ENCODE data around the gene DENR.
"Not testable (repeated sequence)": the region's sequence is repeated elsewhere in the genome, so short reads cannot be mapped to it uniquely, and the experiment has no call there.

DENR gene

DNA sequence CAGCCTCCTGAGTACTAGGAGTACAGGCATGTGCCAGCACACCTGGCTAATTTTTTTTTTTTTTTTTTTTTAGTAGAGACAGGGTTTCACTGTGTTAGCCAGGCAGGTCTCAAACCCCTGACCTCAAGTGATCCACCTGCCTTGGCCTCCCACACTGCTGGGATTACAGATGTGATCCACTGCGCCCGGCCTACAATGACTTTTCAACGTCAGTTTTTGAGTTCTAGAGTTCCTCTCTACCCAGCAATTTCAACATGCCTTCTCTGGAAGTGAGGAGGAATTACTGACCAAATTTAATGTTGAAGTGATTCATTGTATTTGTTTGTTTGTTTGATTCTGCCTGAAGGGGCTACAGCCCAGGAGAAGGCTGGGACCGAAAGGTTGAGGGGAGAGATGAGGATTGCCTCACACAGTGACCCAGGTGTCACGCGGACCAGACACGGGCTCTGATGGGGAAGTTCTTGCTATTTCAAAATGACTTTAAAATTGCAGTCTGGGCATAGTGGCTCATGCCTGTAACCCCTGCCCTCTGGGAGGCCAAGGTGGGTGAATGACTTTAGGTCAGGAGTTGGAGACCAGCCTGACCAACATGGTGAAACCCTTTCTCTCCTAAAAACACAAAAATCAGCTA, 8.6 kb upstream of the DENR start:
- no peak for FAIRE-seq

DNA sequence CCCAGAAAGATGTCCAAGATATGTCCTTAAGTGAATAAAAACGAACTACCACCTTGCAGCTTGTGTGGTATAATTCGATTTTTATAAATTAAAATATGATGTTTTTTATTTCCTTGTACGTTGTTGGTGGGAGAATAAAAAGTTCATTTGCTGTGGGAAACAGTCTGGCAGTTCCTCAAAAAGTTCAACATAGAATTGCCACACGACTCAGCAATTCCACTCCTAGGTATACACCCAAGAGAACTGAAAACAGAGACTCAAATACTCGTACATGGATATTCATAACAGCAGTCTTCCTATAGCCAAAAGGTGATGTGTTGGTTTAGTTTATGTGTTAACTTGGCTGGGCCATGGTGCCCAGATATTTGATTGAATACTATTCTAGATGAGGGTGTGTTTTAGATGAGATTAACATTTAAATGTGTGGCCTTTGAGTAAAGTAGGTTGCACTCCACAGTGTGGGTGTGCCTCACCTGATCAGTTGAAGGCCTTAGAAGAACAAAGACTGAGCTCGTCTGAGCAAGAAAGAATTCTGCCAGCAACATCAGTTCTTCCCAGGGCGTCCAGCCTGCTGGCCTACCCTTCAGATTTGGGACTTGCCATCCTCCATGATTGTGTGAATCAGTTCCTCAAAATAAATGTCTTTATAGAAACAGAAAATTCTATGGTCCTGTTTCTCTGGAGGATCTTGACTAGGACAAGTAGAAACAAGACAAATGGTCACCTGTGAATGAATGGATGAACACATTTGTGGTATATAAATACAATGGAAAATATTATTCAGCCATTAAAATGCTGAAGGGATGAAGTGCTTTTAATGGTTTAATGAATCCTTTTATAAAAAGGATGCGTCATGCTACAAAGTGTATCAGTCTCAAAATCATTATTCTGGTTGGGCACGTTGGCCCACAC, 5.1 kb upstream of the DENR start:
- no peak for FAIRE-seq

DNA sequence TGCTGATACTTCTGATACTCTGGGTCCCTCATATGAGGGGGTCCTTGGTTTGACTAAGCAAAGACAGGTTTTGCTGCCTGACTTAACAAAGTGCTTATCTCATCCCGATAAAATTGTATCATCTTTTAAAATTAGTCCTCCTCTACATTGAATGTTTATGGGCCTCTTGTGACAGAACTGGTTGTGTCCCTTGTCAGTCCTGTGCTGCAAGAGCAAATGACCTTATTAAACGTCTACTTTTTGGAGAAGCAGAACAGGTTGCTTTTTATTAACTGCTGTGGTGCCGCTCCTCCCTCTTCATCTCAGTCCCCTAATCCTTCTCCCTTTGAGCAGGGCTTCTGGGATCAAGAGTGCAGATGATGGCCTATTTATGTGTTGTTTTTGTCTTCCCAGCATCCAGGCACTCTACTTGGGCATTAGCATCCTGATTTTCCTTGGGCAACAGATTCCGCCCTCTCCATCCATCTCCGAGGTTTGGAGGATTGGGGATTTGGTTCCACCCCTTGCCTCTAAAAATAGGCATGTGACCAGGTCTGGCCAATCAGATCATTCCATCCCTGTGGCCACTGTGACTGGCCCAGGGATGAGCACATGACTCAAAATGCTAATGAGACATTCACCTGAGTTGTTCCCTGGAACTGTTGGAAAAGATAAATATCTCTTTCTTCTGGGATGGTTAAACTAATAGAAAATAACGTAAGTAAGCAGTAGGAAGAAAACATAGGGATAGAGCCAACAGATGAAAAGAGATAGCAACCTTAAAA, 2.9 kb upstream of the DENR start:
- no peak for FAIRE-seq

DNA sequence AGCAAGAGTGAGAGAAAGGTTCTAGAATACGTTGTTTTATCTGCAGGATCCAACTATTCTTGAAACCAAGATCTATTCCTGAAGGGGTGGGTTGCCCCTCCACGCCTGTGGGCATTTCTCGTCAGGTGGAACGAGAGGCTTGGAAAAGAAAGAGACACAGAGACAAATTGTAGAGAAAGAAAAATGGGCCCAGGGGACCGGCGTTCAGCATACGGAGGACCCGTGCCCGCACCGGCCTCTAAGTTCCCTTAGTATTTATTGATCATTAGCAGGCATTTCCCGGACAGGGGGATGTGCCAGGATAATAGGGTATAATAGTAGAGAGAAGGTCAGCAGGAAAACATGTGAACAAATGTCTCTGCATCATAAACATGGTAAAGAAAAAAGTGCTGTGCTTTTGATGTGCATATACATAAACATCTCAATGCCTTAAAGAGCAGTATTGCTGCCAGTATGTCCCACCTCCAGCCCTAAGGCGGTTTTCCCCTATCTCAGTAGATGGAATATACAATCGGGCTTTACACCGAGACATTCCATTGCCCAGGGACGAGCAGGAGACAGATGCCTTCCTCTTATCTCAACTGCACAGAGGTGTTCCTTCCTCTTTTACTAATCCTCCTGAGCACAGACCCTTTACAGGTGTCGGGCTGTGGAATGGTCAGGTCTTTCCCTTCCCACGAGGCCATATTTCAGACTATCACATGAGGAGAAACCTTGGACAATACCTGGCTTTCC, 1.7 kb upstream of the DENR start:
- not testable (repeated sequence) for FAIRE-seq

DNA sequence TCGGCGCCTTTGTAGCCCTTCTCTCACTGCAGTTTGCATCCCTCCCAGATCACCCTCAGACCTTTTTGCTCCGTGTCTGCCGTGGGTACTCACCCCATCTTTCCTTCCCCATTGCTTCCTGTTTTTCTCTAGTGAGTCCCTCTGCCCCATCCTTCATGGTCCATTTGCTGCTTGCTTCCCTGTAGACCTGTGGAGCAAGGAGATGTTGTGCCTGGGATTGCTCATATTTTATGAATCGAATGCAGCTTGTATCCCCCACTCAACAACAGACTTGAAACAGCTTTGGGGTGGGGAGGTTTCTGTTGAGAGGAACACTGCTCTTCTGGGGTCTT, 661 bp downstream of the DENR start:
- no peak for FAIRE-seq

DNA sequence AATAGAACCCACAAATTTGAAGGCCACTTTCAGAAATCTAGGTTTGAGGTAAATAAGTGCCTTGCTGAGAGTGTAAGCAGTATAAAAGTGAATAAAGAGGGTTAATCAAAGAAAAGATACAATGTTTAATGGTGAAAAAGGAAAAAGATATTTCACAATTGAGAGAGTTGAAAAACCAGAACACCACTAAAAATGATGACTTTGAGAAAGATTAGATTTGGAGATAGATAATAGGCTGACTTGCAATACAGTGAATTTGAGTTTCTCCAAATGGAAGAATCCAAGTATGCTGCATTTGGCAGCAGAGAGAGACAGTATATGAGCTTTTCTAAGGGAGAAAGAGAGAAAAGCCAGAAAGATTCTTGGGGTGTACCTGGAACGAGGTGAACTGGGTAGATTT, 2.2 kb downstream of the DENR start:
- FAIRE-seq = no peak

DNA sequence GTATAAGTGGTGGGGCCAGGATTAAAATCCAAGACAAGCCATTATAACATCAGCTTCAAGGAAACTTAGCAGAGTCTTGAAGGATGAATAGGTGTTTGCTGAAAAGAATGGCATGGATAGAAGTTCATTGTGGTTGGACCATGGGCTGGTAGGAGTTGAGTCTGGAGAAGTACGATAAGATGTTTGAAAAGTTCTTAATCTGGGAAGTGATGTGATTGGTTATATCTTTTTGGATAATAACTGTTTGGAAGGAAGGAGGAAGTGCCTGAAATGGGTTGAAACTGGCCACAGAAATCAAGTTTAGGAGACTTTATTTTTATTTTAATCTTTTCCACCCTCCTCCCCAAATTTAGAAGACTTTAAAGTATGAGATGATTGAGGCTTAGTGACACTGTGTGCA, 4.9 kb downstream of the DENR start:
- FAIRE-seq = no peak

DNA sequence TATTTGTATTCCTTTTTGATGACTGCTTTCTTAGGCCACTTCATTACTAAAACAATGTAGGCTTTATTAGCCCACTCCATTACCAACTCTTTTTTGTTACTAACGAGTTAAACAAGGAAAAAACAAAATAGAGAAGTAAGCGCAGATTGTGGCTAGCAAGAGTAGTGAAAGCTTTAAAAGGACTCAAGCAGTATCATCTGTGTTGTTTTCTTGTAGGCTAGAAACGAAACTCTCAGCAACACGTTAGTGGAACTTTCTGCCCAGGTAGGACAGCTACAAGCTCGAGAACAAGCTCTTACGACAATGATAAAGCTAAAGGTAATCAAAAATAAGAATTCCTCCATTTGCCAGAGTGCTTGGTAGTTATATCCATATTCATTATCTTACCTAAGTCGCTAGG, 32.9 kb downstream of the DENR start:
- no peak for FAIRE-seq

DNA sequence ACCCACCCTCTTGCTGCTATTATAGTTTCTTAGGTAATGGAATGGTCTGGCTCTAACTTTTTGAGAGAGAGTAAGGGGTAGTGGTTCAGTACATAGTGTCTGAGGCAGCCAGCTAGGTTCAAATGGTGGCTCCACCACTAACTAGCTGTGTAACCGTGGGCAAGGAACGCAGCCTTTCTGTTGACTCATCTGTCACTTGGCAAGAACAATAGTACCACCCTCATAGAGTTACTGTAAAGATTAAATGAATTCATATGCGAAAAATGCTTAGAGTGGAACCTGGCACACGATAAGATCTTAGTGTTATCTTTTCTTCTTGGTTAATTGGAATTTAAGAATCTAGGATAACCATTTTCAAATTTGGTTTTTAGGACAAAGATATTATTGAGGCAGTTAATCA, 35.8 kb downstream of the DENR start:
- FAIRE-seq = no peak

DNA sequence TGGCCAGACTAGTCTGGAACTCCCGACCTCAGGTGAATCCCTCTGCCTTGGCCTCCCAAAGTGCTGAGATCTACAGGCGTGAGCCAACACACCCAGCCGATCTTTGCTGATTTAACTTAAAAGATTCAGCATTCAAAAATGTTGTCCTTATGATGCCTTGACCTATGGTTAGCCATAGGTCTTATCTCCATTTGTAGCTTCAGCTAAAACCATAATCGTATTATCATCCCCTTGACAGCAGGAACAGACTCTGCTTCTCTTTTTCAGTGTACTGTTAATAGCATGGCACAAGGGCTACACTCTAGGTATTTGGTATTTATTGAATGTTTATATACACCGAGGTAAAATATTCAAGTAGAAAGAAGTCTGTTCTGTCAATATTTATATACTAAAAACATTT, 37.0 kb downstream of the DENR start:
- no peak for FAIRE-seq

DNA sequence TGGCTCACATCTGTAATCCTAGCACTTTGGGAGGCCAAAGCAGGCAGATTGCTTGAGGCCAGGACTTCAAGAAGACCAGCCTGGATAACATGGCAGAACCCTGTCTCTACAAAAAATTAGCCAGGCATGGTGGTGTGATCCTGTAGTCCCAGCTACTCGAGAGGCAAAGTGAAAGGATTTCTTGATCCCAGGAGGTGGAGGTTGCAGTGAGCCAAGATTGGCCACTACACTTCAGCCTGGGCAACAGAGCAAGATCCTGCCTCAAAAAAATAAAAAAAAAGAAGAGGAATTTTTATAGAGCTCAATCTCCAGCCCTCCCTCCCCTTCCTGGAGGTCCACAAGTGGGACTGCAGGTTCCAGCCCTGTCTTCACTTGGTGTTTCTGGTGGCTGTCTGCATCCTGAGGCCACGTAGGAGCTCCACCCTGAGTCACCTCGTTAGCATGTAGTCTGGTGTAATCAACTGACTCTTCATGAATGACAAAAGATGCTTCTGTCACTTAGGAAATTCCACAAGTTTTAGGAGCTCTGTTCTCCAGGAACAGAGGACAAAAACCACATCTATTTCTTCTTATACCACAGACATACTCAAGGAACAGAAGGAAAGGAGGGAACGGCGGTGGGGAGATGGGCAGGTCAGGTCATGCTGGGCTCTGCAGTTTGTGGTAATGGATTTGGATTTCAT, 37.9 kb downstream of the DENR start:
- no peak for FAIRE-seq

DNA sequence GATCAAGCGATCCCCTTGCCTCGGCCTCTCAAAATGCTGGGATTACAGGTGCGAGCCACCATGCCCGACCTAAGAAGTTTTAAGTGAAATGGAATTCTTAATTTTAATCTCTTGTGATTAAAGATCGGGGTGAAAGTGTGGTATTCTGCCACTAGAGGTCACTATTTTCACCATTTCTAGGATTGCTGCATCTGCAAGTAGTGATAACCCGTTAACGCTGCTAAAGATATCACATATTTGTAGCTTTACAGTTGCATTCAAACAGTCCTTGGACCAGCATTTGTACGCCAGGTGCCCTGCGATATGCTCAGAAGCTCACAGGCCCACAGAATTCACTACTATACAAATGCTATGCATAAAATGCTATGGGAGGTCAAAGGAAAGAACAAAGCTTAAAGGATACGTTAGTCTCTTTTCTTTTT, 41.1 kb downstream of the DENR start:
- peak; percentile 9 for FAIRE-seq

DNA sequence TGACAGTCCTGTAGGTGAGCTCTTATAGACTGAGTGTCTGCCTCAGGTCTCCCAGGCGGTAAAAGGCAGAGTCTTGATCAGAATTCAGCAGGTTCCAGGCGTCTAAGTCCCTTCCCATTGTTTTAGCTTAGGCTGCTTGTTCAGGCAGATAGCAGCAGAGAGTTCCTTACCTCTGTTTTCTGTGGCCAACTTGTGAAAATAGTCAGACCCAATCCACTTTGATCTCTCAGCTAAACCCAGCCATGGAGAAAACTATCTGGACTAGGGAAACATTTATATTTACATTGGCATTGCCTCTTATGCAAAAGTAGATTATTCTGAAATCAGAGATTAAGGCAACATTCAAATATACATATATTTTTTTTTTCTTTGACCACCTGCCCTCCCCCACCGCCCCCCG, 43.2 kb downstream of the DENR start:
- no peak for FAIRE-seq

DNA sequence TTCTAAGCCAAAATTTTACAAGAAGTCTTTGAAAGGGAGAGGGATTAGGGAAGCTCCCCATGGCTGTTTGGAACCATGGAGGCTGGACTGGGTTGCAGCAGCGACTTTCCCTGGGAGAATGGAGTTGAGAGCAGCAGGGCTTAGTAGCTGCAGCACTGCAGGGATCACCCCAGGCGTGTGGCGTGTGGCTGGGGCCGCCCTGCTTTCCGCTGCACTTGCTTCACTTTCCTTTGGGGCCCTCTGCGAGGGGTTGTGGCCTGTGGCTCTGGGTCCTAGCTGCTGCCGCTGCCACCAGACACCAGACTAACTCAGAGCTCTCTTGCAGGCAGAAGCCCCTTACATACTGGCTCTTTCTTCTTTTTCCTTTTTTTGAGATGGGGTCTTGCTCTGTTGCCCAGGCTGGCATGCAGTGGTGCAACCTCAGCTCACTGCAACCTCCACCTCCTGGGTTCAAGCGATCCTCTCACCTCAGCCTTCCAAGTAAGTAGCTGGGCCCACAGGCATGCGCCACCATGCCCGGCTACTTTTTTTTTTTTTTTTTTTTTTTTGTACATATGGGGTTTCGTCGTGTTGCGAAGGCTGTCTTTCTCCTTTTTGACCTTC, 47.1 kb downstream of the DENR start:
- FAIRE-seq = no peak

DNA sequence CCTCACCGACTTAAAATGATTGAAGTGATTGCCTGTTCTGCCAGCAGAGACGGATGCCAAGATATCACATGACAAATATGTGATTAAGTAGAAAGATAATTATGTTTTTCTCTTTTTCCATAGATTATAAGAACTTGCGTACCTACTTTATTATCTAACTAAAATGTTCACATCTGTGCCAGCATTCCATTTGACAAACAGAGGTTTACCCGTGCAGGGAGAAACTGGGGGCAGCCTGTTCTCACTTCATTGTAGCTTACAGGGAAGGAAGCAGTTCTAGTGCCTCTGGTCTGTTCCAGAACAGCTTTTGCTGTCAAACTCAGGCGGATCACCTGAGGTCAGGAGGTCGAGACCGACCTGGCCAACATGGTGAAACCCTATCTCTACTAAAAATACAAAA, 51.3 kb downstream of the DENR start:
- no peak for FAIRE-seq

DNA sequence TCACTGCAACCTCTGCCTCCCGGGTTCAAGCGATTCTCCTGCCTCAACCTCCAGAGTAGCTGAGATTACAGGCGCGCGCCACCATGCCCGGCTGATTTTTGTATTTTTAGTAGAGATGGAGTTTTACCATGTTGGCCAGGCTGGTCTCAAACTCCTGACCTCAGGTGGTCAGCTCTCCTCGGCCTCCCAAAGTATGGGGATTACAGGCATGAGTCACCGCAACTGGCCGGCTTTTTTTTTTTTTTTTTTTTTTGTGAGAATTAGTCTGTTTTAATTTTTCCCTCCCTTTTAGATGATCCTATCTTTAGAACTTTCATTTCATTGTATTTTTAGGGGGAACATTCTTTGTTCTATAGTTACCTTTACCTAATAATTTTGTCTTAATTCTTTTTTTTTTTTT, 52.3 kb downstream of the DENR start:
- FAIRE-seq = not testable (repeated sequence)

DNA sequence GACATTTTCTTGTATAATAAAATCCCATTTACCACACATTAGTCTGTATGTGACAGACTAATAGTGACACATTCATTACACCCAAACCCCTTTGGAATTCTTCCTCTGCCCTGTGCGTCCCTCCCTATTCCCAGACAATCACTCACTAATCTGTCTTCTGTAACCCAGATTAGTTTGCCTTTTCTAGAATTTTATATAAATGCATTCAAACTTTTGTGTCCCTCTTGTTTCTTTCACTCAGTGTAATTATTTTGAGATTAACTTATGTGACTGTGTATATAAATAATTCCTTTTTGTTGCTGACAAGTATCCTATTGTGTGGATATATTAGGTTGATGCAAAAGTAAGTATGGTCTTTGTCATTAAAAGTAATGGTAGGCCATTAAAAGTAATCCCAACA, 55.0 kb downstream of the DENR start:
- no peak for FAIRE-seq

DNA sequence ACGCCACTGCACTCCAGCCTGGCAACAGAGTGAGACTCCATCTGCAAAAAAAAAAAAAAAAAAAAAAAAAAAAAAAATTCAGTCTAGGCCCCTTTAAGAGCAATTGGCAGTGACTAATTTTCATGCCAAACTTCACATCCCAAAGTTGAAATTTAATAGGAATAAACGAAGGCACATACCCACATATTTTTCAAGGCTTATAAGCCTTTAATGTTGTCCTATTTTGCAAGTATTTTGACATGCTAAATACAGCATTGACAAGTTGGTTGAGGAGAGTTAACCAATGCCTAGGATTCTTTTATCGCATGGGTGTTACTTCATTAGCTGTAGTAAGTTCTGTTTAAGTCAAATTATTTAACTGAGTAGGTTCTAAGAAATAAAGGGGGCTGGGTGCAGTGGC, 59.2 kb downstream of the DENR start:
- no peak for FAIRE-seq

DNA sequence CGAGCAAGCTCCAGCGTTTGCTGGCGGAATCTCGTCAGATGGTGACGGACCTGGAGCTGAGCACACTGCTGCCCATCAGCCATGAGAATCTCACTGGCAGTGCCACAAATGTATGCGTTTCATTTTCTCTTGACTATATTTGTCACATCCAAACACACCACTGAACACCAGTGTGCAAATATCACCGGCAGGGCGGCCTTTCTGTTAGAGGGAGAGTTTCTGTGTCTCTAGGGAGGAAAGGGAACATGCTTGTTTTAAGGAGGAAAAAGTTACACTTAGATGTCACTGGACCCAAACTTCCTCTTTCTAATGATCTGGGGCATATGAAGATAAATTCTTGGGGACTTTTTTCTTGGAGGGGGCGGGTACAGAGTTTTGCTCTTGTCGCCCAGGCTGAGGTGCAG, 60.7 kb downstream of the DENR start:
- FAIRE-seq = no peak

DNA sequence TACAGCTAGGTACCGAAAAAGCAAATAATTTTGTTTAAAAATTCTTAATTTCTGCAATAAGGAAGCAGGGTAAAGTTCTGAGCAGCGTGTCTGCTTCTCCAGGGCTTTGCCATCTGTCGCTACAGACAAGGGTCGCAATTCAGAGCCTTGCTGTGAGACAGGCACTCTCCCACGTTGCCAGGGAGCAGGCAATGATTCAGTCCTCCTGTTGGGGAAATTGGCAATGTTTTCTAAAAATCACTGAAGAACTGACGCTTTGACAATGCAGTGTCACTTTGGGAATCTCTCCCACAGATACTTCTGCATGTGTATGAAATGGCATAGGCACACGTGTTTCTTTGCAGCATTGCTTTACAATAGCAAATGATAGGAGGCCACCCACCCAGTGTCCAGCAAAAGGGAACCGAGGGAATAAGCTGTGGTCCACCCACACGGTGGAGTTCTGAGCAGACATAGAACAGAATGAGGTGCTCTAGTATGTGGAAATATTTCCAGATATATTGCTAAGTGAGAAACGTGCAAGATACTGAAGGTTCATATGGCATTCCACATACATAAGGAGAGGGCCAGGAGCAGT, 66.7 kb downstream of the DENR start:
- FAIRE-seq = no peak

DNA sequence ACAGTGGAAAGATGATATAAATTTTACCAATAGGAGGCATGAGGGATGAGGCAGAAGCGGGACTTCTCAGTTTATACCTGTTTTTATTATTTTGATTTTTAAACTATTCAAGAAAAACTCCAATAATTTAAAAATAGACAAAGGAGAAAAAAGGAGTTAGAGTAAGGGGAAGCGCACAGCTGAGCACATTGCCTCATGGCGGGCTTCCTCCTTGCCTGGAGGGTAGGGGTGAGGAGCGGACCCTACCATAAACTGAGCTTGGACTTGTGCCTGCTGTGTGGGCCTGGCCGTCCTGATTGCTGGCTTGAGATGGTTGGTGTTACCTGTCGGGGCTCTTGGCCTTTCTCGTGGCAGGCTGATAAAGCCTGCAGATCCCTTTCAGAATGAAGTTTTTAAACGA, 67.5 kb downstream of the DENR start:
- no peak for FAIRE-seq
